ENCODE measurements around the gene ERCC1. TPM values are rescaled to one million over a fixed set of nuclear protein-coding genes. Genes with fewer than 3 reads are reported as not detected.

The ERCC1 gene
- total RNA-seq, 1 experiment from 2014 or later = 57.3 TPM

- TF ChIP-seq EZH2 (IDR thresholded peaks at IDR 0.05; ENCODE audit: low read length, unreplicated experiment) = no peak
- no peak for TF ChIP-seq EZH2phosphoT487 (IDR thresholded peaks at IDR 0.05; ENCODE audit: borderline replicate concordance, low read length)
- no peak for TF ChIP-seq CTCF (conservative IDR thresholded peaks at IDR 0.05; ENCODE audit: low read depth, low read length)
- ATAC-seq (no peak), DNase-seq (no peak)
- peaks cover 21% of the 10 kb centered on the region for H3K4me1 ChIP-seq (ENCODE audit: insufficient read depth, low read length)
- ChIA-PET CTCF (no interaction called here), POLR2A (ENCODE audit: unreplicated experiment) (no interaction called here)
- no peaks in the 10 kb centered on the region for H3F3A ChIP-seq (ENCODE audit: low read length, unreplicated experiment)
- peak overlapping the region; percentile 87 for H3K4me2 ChIP-seq (ENCODE audit: low read length)
- H3K9me3 ChIP-seq (ENCODE audit: low read length) = no peaks in the 10 kb centered on the region
- no peaks in the 10 kb centered on the region for H3K36me3 ChIP-seq (ENCODE audit: low read depth, low read length)
- no peaks in the 10 kb centered on the region for H3K27me3 ChIP-seq (ENCODE audit: low read length)
- no peaks in the 10 kb centered on the region for H3K79me2 ChIP-seq (ENCODE audit: low read length)
- H3K27ac ChIP-seq (ENCODE audit: low read length) = peak overlapping the region; percentile 94
- no peak overlapping the region for H2AFZ ChIP-seq (ENCODE audit: low read length)
- intact Hi-C loops (cut with micrococcal nuclease) = no loop called here
- no TSS peak for BruUV-seq (replicated peaks)
- no peak overlapping the region; the same call in 1 of the 2 replicates for H3K4me3 ChIP-seq (ENCODE audit: low read length)
- no peaks in the 10 kb centered on the region for H4K20me1 ChIP-seq (ENCODE audit: low read length)
- H3K9me2 ChIP-seq (replicated peaks; ENCODE audit: low read length) = no peaks in the 10 kb centered on the region
- peak overlapping the region; percentile 78; the same call in 1 of the 2 replicates for H3K9ac ChIP-seq (ENCODE audit: low read length)
Observed at GRCh38 chr19:45456500-45456815, 32.7 kb upstream of the ERCC1 start.

- H3K4me3 ChIP-seq (ENCODE audit: low read length) = peak overlapping the region; percentile 45; the same call in 1 of the 2 replicates
- H3F3A ChIP-seq (ENCODE audit: low read length, unreplicated experiment) = no peaks in the 10 kb centered on the region
- peak; percentile 83 for ATAC-seq
- no peaks in the 10 kb centered on the region for H3K79me2 ChIP-seq (ENCODE audit: low read length)
- intact Hi-C loops (cut with micrococcal nuclease) = no loop called here
- H3K4me2 ChIP-seq (ENCODE audit: low read length) = peak overlapping the region; percentile 87
- H3K9ac ChIP-seq (ENCODE audit: low read length) = peak overlapping the region; percentile 78
- H3K27me3 ChIP-seq (ENCODE audit: low read length) = no peaks in the 10 kb centered on the region
- peaks cover 26% of the 10 kb centered on the region for H3K4me1 ChIP-seq (ENCODE audit: insufficient read depth, low read length)
- H3K9me3 ChIP-seq (ENCODE audit: low read length) = no peaks in the 10 kb centered on the region
- ChIA-PET POLR2A (ENCODE audit: unreplicated experiment) (interaction anchor here (0.6 to 1.0 kb wide), 3 partner anchors 10 to 13 kb away, joined by 3 to 6 read pairs (median 4); partner anchors contain the start of gene FOSB), CTCF (no interaction called here)
- H2AFZ ChIP-seq (ENCODE audit: low read length) = peak overlapping the region; percentile 76
- H3K9me2 ChIP-seq (replicated peaks; ENCODE audit: low read length) = no peaks in the 10 kb centered on the region
- H3K36me3 ChIP-seq (ENCODE audit: low read depth, low read length) = no peaks in the 10 kb centered on the region
- peak; percentile 95 for DNase-seq
- no peaks in the 10 kb centered on the region for H4K20me1 ChIP-seq (ENCODE audit: low read length)
- TF ChIP-seq EZH2phosphoT487 (IDR thresholded peaks at IDR 0.05; ENCODE audit: borderline replicate concordance, low read length) (peak; percentile 87), CTCF (conservative IDR thresholded peaks at IDR 0.05; ENCODE audit: low read depth, low read length) (no peak)
- BruUV-seq (replicated peaks) = no TSS peak
- H3K27ac ChIP-seq (ENCODE audit: low read length) = peak overlapping the region; percentile 94
Observed at GRCh38 chr19:45455707-45456499, 32.2 kb upstream of the ERCC1 start.

GRCh38 chr19:45451850-45452387 is 28.2 kb upstream of the ERCC1 start:
- ChIA-PET CTCF (no interaction called here), POLR2A (ENCODE audit: unreplicated experiment) (interaction anchor here (0.6 to 1.0 kb wide), 2 partner anchors 15 to 21 kb away, joined by 4 to 8 read pairs; no protein-coding TSS in a partner anchor)
- intact Hi-C loops (cut with micrococcal nuclease) = loop anchor here (2.0 kb wide), 1 partner anchor 15 kb away; the partner anchor contains the start of gene FOSB
- BruUV-seq (replicated peaks) = no TSS peak
- Histone ChIP-seq H3K9me2 (replicated peaks; ENCODE audit: low read length) (no peaks in the 10 kb centered on the region), H2AFZ (ENCODE audit: low read length) (no peak overlapping the region), H3K4me2 (ENCODE audit: low read length) (peak overlapping the region; percentile 99; the same call in 1 of the 2 replicates), H3K27me3 (ENCODE audit: low read length) (no peaks in the 10 kb centered on the region), H3K27ac (ENCODE audit: low read length) (peak overlapping the region; percentile 73; the same call in 1 of the 2 replicates), H4K20me1 (ENCODE audit: low read length) (no peaks in the 10 kb centered on the region), H3K9me3 (ENCODE audit: low read length) (no peaks in the 10 kb centered on the region), H3K36me3 (ENCODE audit: low read depth, low read length) (no peaks in the 10 kb centered on the region), H3K79me2 (ENCODE audit: low read length) (no peaks in the 10 kb centered on the region), H3K9ac (ENCODE audit: low read length) (no peak overlapping the region), H3K4me3 (ENCODE audit: low read length) (no peak overlapping the region), H3F3A (ENCODE audit: low read length, unreplicated experiment) (no peaks in the 10 kb centered on the region), H3K4me1 (ENCODE audit: insufficient read depth, low read length) (peaks cover 41% of the 10 kb centered on the region)
- TF ChIP-seq EZH2phosphoT487 (IDR thresholded peaks at IDR 0.05; ENCODE audit: borderline replicate concordance, low read length) (no peak), CTCF (conservative IDR thresholded peaks at IDR 0.05; ENCODE audit: low read depth, low read length) (no peak), EZH2 (IDR thresholded peaks at IDR 0.05; ENCODE audit: low read length, unreplicated experiment) (no peak)
- ATAC-seq (no peak), DNase-seq (no peak)

Data from PC-3 (cell line).